ENCODE results near the gene SLC7A4.
"Not testable (repeated sequence)": the region's sequence is repeated elsewhere in the genome, so short reads cannot be mapped to it uniquely, and the experiment has no call there.

SLC7A4 gene

GRCh38 chr22:21012446-21013407 lies 19.6 kb downstream of the SLC7A4 start:
- H3K4me1 ChIP-seq (ENCODE audit: control insufficient read depth in 1 of 2, insufficient read depth in 2 of 2, low read length in 2 of 2) = peaks cover 4 to 24% of the 10 kb centered on the region in 2 donors
- no peak overlapping the region for H3K4me3 ChIP-seq (ENCODE audit: low read depth in 1 of 2, low read length in 2 of 2)
- H3K27ac ChIP-seq (ENCODE audit: low read length) = no peak overlapping the region
- no peaks in the 10 kb centered on the region for H3K27me3 ChIP-seq (ENCODE audit: low read depth, low read length)
- H3K36me3 ChIP-seq (ENCODE audit: control insufficient read depth in 1 of 2, insufficient read depth in 2 of 2, low read length in 2 of 2) = no peaks in the 10 kb centered on the region
- H3K9me3 ChIP-seq (ENCODE audit: control insufficient read depth in 1 of 2, low read length in 2 of 2) = no peaks in the 10 kb centered on the region

DNA sequence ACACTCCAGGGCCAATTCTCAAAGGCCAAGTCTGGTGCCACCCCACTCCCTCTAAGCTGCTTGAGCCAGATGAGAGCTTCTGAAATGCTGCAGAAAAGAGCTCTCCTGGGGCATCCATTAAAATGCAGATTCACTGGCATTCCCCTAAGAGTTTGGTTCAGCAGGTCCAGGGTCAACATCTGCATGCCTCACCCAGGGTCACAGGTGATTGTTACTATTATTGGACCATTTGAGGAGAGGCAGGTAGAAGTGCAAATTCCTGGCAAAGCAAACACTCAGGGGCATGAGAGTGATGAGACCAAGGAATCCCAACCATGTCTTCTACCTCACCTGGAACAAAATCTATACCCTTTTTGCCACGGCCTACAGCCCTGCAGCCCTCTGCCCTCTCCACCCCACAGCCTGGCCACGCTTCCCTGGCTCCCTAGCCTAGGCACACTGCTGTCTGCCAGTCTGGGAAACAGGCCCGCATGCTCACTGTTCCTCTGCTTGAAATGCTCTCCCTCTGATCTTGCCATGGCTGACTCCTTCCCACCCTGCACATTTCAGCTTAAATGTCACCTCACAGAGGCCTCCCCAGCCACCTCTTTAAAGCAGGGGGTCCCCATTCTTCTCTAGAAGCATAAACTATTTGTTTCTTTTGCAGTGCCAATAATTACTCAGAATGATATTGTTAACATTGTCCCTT lies 21.8 kb downstream of the SLC7A4 start:
- Histone ChIP-seq H3K4me1 (ENCODE audit: control insufficient read depth in 1 of 2, insufficient read depth in 2 of 2, low read length in 2 of 2) (peaks cover 4 to 19% of the 10 kb centered on the region in 2 donors), H3K27me3 (ENCODE audit: low read depth, low read length) (no peaks in the 10 kb centered on the region), H3K9me3 (ENCODE audit: control insufficient read depth in 1 of 2, low read length in 2 of 2) (no peaks in the 10 kb centered on the region), H3K36me3 (ENCODE audit: control insufficient read depth in 1 of 2, insufficient read depth in 2 of 2, low read length in 2 of 2) (no peaks in the 10 kb centered on the region), H3K4me3 (ENCODE audit: low read depth in 1 of 2, low read length in 2 of 2) (no peak overlapping the region), H3K27ac (ENCODE audit: low read length) (no peak overlapping the region)

DNA sequence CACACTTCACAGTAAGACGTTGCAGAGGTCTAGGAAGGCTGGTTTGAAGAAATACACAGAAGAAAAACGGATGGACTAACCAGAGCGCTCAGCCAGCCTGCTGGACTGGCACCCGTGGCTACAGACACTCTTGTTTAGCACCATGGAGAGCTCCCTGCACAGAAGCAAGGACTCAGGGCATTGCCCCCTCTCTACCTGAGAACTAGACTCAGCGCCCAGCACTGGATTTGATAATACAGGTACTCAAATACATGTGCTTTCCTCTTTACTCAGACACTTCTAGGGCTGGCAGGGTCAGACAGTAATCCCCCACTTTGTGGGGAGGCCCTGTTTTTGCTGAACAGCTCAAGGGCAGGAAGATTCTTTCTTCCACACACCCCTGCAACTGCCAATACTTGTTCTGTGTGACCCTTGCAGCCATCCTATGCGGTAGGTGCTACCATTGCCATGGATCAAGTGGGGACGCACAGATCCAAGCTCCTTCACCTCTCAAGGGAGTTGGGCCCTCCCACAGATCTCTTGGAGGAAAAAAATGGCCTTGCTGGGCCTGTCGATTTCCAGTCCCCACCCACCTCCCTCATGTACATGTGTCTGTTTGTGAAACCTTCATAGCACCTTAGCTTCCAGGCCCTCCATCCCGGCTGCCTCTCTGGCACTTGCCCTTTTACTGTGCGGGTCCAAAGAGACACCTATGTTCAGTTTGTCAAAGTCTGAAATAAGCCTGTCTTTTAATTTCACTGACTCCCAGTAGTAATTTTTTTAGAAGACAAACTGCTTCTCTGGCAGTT lies 22.5 kb downstream of the SLC7A4 start:
- Histone ChIP-seq H3K4me1 (ENCODE audit: control insufficient read depth in 1 of 2, insufficient read depth in 2 of 2, low read length in 2 of 2) (peaks cover 4 to 12% of the 10 kb centered on the region in 2 donors), H3K9me3 (ENCODE audit: control insufficient read depth in 1 of 2, low read length in 2 of 2) (no peaks in the 10 kb centered on the region), H3K27ac (ENCODE audit: low read length) (no peak overlapping the region), H3K4me3 (ENCODE audit: low read depth in 1 of 2, low read length in 2 of 2) (no peak overlapping the region), H3K36me3 (ENCODE audit: control insufficient read depth in 1 of 2, insufficient read depth in 2 of 2, low read length in 2 of 2) (no peaks in the 10 kb centered on the region), H3K27me3 (ENCODE audit: low read depth, low read length) (no peaks in the 10 kb centered on the region)

GRCh38 chr22:21009208-21009607 lies 23.2 kb downstream of the SLC7A4 start:
- not testable (repeated sequence) for H3K27ac ChIP-seq (ENCODE audit: low read length); H3K36me3 ChIP-seq (ENCODE audit: control insufficient read depth in 1 of 2, insufficient read depth in 2 of 2, low read length in 2 of 2); H3K9me3 ChIP-seq (ENCODE audit: control insufficient read depth in 1 of 2, low read length in 2 of 2); H3K4me3 ChIP-seq (ENCODE audit: low read depth in 1 of 2, low read length in 2 of 2); H3K27me3 ChIP-seq (ENCODE audit: low read depth, low read length); H3K4me1 ChIP-seq (ENCODE audit: control insufficient read depth in 1 of 2, insufficient read depth in 2 of 2, low read length in 2 of 2)

GRCh38 chr22:21003782-21004181 lies 28.6 kb downstream of the SLC7A4 start:
- H3K4me1 ChIP-seq (ENCODE audit: control insufficient read depth in 1 of 2, insufficient read depth in 2 of 2, low read length in 2 of 2) = peaks cover 18 to 32% of the 10 kb centered on the region in 2 donors
- H3K27me3 ChIP-seq (ENCODE audit: low read depth, low read length) = no peaks in the 10 kb centered on the region
- no peak overlapping the region for H3K4me3 ChIP-seq (ENCODE audit: low read depth in 1 of 2, low read length in 2 of 2)
- peak overlapping the region; percentile 31 for H3K27ac ChIP-seq (ENCODE audit: low read length)
- no peaks in the 10 kb centered on the region for H3K9me3 ChIP-seq (ENCODE audit: control insufficient read depth in 1 of 2, low read length in 2 of 2)
- peaks cover 0 to 28% of the 10 kb centered on the region in 2 donors for H3K36me3 ChIP-seq (ENCODE audit: control insufficient read depth in 1 of 2, insufficient read depth in 2 of 2, low read length in 2 of 2)

DNA sequence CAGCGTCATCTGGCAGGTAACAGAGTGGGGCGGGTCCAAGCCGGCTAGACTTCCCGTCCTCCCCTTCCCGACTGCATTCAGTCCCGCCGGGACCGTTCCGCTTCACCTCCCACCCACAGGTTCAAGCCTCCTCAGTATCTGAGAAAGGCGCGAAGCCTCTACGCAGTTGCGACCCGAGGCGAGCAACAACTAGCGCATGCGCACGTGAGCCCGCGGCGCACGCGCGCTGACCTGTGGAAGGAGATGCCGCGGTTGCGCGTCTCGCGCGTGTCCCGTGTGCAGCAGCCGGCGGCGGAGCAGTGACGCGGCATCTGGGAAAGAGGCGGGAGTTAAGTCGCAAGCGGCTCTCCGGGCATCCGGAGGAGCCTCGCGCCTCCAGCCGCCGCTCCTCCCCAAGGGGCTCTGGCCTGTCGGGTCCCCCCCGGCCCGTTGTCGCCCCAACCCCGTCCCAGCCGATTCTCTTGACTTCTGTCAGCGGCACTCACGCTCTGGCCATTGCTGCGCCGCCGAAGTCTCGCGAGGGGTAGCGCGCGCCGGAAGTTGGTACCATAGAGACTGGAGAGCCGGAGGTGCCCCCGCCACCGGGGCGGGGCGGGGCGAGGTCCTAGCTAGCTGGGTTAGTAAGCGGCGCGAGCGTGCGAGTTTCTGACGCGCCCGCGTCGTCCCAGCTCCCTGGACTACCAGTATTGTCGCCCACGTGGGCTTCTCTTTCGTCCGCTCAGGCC lies 30.6 kb downstream of the SLC7A4 start, which contains the start of gene THAP7:
Gene THAP7, minus strand, starts transcription at position 518 of the 725 bp plus-strand sequence. Its CDS starts 207 bp downstream, at position 311.
- Histone ChIP-seq H3K27ac (ENCODE audit: low read length) (peak within 1 kb of the TSS; percentile 93), H3K27me3 (ENCODE audit: low read depth, low read length) (no peaks in the 10 kb centered on the region), H3K36me3 (ENCODE audit: control insufficient read depth in 1 of 2, insufficient read depth in 2 of 2, low read length in 2 of 2) (peaks cover 0 to 47% of the 10 kb centered on the region in 2 donors), H3K4me1 (ENCODE audit: control insufficient read depth in 1 of 2, insufficient read depth in 2 of 2, low read length in 2 of 2) (peaks cover 18 to 32% of the 10 kb centered on the region in 2 donors), H3K9me3 (ENCODE audit: control insufficient read depth in 1 of 2, low read length in 2 of 2) (no peaks in the 10 kb centered on the region), H3K4me3 (ENCODE audit: low read depth in 1 of 2, low read length in 2 of 2) (peak within 1 kb of the TSS; percentile 79 to 90)

DNA sequence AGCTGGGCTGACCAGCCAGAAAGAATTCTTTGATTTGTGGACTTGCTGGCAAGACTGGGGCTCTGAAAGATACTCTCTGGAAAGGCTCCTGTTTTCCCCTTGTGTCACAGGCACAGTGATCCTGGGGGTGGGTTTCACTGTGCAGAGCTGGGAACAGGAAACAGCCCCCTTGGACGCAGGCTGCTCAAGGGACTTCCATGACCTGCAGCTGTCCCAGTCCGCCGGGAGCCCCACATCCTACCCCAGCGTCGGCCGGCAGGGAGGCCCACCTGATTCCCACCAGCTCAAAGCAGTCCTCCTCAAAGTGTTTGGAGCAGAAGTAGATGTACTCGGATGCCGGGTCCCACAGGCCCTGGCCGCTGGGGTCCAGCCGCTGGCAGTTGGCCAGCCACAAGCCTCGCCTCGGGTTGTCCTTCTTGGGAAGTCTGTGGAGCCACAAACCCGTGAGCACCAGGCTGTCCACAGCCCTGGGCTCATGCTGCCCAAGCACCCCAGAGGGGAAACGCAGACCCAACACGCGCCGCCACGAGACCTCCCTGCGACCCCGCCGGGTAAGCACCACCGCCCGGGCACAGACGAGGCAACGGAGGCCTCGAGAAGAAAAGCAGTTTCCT lies 31.3 kb downstream of the SLC7A4 start:
- H3K36me3 ChIP-seq (ENCODE audit: control insufficient read depth in 1 of 2, insufficient read depth in 2 of 2, low read length in 2 of 2) = peaks cover 2 to 54% of the 10 kb centered on the region in 2 donors
- H3K27ac ChIP-seq (ENCODE audit: low read length) = peak overlapping the region; percentile 93
- H3K4me1 ChIP-seq (ENCODE audit: control insufficient read depth in 1 of 2, insufficient read depth in 2 of 2, low read length in 2 of 2) = peaks cover 18 to 32% of the 10 kb centered on the region in 2 donors
- no peaks in the 10 kb centered on the region for H3K9me3 ChIP-seq (ENCODE audit: control insufficient read depth in 1 of 2, low read length in 2 of 2)
- H3K27me3 ChIP-seq (ENCODE audit: low read depth, low read length) = no peaks in the 10 kb centered on the region
- peak overlapping the region; percentile 79 to 90 for H3K4me3 ChIP-seq (ENCODE audit: low read depth in 1 of 2, low read length in 2 of 2)

GRCh38 chr22:21000207-21000986 lies 32.0 kb downstream of the SLC7A4 start:
- Histone ChIP-seq H3K4me3 (ENCODE audit: low read depth in 1 of 2, low read length in 2 of 2) (peak overlapping the region; percentile 79 to 90), H3K4me1 (ENCODE audit: control insufficient read depth in 1 of 2, insufficient read depth in 2 of 2, low read length in 2 of 2) (peaks cover 18 to 32% of the 10 kb centered on the region in 2 donors), H3K36me3 (ENCODE audit: control insufficient read depth in 1 of 2, insufficient read depth in 2 of 2, low read length in 2 of 2) (peaks cover 5 to 61% of the 10 kb centered on the region in 2 donors)

DNA sequence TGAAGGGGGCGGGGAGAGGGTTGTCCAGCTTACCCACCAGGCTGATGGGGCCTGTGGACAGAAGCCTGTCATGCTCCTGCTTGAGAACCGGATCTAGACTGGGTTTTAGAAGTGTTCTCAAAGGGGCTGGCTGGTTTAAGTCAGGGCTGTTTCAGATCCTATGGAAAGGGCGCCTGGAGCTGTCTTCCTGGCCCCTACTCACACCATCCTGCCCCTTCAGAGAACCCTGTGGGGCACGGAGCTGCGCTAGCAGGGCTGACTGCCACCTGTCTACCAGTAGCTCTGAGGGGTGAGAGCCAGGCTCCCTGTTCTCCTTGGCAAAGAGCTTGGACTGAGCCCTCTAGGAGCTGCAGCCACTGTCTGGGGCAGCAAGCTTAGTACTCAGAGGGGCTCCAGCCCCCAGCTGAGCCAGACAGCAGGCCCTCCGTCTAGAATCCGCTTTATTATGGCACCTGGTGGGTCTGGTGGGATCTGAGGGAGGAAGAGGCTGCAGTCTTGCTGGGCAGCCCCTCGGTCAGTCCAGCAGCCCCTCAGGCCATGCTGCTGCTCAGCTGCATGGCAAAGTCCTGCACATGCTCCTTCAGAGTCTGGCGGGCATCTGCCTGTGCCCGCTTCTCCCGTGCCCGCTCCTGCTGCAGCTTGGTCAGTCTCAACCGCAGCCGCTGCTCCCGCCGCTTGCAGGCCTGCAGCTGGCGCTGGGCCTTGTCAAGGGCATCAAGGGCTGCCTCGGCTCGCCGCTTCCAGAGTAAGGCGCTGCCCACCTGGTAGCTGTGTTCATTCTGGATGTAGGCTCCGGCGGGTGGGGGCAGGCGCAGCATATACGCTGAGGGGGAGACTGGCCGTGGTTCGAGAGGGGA lies 32.8 kb downstream of the SLC7A4 start:
- H3K27ac ChIP-seq (ENCODE audit: low read length) = no peak overlapping the region
- no peaks in the 10 kb centered on the region for H3K9me3 ChIP-seq (ENCODE audit: control insufficient read depth in 1 of 2, low read length in 2 of 2)
- peaks cover 18 to 32% of the 10 kb centered on the region in 2 donors for H3K4me1 ChIP-seq (ENCODE audit: control insufficient read depth in 1 of 2, insufficient read depth in 2 of 2, low read length in 2 of 2)
- no peaks in the 10 kb centered on the region for H3K27me3 ChIP-seq (ENCODE audit: low read depth, low read length)
- peak overlapping the region in 1 of 2 donors; percentile 90 for H3K4me3 ChIP-seq (ENCODE audit: low read depth in 1 of 2, low read length in 2 of 2)
- H3K36me3 ChIP-seq (ENCODE audit: control insufficient read depth in 1 of 2, insufficient read depth in 2 of 2, low read length in 2 of 2) = peaks cover 5 to 69% of the 10 kb centered on the region in 2 donors

More at GRCh38 chr22:21000207-21000986, 32.0 kb downstream of the SLC7A4 start:
- Histone ChIP-seq H3K27me3 (ENCODE audit: low read depth, low read length) (no peaks in the 10 kb centered on the region), H3K27ac (ENCODE audit: low read length) (peak overlapping the region; percentile 93), H3K9me3 (ENCODE audit: control insufficient read depth in 1 of 2, low read length in 2 of 2) (no peaks in the 10 kb centered on the region)
